ENCODE data around the gene CFHR3. TPM values are rescaled to one million over a fixed set of nuclear protein-coding genes. Genes with fewer than 3 reads are reported as not detected.
"Not testable (repeated sequence)": the region's sequence is repeated elsewhere in the genome, so short reads cannot be mapped to it uniquely, and the experiment has no call there.

Gene CFHR3
- total and polyA plus RNA-seq, 10 donors: 0.08 to 0.80 (median 0.67) TPM; not detected in 3

GRCh38 chr1:196797891-196798290 lies 23.3 kb downstream of the CFHR3 start:
- no peak for DNase-seq
- Histone ChIP-seq H3K4me1 (no peaks in the 10 kb centered on the region), H3K9me3 (peaks cover 0 to 13% (median 0%) of the 10 kb centered on the region in 8 donors), H3K36me3 (no peaks in the 10 kb centered on the region), H3K27ac (no peak overlapping the region), H3K27me3 (replicated peaks in 1 of 7) (no peaks in the 10 kb centered on the region), H3K4me3 (no peak overlapping the region)
- intact Hi-C loops (cut with DNase I; ENCODE audit: low total_unique reads): no loop called here
- TF ChIP-seq POLR2A (IDR thresholded peaks at IDR 0.05) (no peak), POLR2AphosphoS5 (IDR thresholded peaks at IDR 0.05) (no peak)
- TF ChIP-seq, protein P1, sequence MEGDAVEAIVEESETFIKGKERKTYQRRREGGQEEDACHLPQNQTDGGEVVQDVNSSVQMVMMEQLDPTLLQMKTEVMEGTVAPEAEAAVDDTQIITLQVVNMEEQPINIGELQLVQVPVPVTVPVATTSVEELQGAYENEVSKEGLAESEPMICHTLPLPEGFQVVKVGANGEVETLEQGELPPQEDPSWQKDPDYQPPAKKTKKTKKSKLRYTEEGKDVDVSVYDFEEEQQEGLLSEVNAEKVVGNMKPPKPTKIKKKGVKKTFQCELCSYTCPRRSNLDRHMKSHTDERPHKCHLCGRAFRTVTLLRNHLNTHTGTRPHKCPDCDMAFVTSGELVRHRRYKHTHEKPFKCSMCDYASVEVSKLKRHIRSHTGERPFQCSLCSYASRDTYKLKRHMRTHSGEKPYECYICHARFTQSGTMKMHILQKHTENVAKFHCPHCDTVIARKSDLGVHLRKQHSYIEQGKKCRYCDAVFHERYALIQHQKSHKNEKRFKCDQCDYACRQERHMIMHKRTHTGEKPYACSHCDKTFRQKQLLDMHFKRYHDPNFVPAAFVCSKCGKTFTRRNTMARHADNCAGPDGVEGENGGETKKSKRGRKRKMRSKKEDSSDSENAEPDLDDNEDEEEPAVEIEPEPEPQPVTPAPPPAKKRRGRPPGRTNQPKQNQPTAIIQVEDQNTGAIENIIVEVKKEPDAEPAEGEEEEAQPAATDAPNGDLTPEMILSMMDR (IDR thresholded peaks at IDR 0.05 in 8 of 11, conservative IDR thresholded peaks at IDR 0.05 in 3 of 11): no peak
- WGBS, 5 donors: 13 to 81% (median 37%) methylated on average over 2 of the region's 2 CpGs

GRCh38 chr1:196801920-196802319 lies 27.3 kb downstream of the CFHR3 start:
- H3K27me3 ChIP-seq (replicated peaks in 1 of 7); H3K4me3 ChIP-seq; H3K27ac ChIP-seq; H3K4me1 ChIP-seq; H3K9me3 ChIP-seq; DNase-seq; intact Hi-C loops (cut with DNase I; ENCODE audit: low total_unique reads); H3K36me3 ChIP-seq: not testable (repeated sequence)
- WGBS, 5 donors: 68 to 77% (median 73%) methylated on average over 1 of the region's 1 CpG

DNA sequence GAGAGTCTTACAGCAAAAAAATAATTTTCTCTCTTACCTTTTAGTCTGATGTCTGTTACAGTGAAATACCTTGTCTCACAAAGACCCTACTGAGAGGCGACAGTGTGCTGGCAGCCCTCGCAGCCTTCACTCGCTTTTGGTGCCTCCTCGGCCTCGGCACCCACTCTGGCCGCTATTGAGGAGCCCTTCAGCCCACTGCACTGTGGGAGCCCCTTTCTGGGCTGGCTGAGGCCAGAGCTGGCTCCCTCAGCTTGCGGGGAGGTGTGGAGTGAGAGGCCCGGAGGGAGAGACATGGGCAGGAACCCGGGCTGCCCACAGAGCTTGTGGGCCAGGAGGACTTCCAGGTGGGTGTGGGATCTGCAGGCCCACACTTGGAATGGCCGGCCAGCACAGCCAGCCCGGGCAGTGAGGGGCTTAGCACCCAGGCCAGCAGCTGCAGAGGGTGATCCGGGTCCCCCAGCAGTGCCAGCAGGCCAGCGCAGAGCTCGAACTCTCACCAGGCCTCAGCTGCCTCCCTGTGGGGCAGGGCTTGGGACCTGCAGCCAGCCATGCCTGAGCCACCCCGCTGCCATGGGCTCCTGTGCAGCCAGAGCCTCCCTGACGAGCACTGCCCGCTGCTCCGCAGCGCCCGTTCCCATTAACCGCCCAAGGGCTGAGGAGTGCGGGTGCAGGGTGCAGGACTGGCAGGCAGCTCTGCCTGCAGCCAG lies 34.0 kb downstream of the CFHR3 start:
- Histone ChIP-seq H3K4me1 (no peaks in the 10 kb centered on the region), H3K27me3 (replicated peaks in 1 of 7) (no peaks in the 10 kb centered on the region), H3K9me3 (peaks cover 0 to 6% (median 0%) of the 10 kb centered on the region in 8 donors), H3K4me3 (no peak overlapping the region), H3K36me3 (no peaks in the 10 kb centered on the region), H3K27ac (no peak overlapping the region)
- TF ChIP-seq, protein P1 (IDR thresholded peaks at IDR 0.05 in 8 of 11, conservative IDR thresholded peaks at IDR 0.05 in 3 of 11): no peak
- TF ChIP-seq POLR2AphosphoS5 (IDR thresholded peaks at IDR 0.05) (no peak), POLR2A (IDR thresholded peaks at IDR 0.05) (no peak)
- intact Hi-C loops (cut with DNase I; ENCODE audit: low total_unique reads): no loop called here
- no peak for DNase-seq
- 0 to 89% (median 86%) methylated on average over 1 to 22 of the region's 22 CpGs for WGBS, 5 donors

GRCh38 chr1:196817442-196817841 lies 42.8 kb downstream of the CFHR3 start:
- H3K4me3 ChIP-seq; intact Hi-C loops (cut with DNase I; ENCODE audit: low total_unique reads); H3K36me3 ChIP-seq; H3K27ac ChIP-seq; DNase-seq; H3K27me3 ChIP-seq (replicated peaks in 1 of 7); H3K9me3 ChIP-seq; H3K4me1 ChIP-seq: not testable (repeated sequence)
- 33 to 85% (median 71%) methylated on average over 1 to 6 of the region's 6 CpGs for WGBS, 5 donors

GRCh38 chr1:196819531-196819930 lies 44.9 kb downstream of the CFHR3 start, which contains the start of gene CFHR1:
Gene CFHR1, plus strand, starts transcription at chr1:196819731. Its CDS starts 114 bp downstream, at chr1:196819845.
- DNase-seq; H3K9me3 ChIP-seq; H3K4me1 ChIP-seq; H3K27me3 ChIP-seq (replicated peaks in 1 of 7); H3K4me3 ChIP-seq; H3K27ac ChIP-seq; H3K36me3 ChIP-seq; intact Hi-C loops (cut with DNase I; ENCODE audit: low total_unique reads): not testable (repeated sequence)
- WGBS, 5 donors: no CpG with 5 or more reads among the region's 1 CpG
